ENCODE results near the gene UPB1.
"Not testable (repeated sequence)": the region's sequence is repeated elsewhere in the genome, so short reads cannot be mapped to it uniquely, and the experiment has no call there.

DNA sequence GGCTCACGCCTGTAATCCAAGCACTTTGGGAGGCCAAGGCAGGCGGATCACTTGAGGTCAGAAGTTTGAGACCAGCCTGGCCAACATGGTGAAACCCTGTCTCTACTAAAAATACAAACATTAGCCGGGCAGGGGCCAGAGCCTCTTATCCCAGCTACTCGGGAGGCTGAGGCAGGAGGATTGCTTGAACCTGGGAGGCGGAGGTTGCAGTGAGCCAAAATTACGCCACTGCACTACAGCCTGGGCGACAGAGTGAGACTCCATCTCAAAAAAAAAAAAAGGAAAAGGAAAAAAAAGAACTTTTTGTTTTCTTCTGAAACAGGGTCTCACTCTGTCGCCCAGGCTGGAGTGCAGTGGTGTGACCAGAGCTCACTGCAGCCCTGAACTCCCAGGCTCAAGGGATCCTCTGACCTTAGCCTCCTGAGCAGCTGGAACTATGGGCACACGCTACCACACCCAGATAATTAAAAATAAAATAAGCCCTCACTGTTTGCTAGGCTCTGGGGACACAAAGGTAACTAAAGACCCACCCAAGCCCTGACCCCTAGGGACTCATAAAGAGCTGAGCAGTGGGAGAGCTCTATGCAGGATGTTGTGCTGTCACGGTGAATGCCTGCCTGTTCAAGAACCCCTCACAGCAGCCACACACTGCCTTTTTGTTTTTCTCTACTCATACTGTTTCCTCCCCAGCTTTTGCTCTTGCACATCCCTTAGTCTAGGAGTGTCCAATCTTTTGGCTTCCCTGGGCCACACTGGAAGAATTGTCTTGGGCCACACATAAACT lies 57.6 kb downstream of the UPB1 start:
- TF ChIP-seq POLR2AphosphoS5, POLR2A (IDR thresholded peaks at IDR 0.05): not testable (repeated sequence)
- TF ChIP-seq, protein P1, sequence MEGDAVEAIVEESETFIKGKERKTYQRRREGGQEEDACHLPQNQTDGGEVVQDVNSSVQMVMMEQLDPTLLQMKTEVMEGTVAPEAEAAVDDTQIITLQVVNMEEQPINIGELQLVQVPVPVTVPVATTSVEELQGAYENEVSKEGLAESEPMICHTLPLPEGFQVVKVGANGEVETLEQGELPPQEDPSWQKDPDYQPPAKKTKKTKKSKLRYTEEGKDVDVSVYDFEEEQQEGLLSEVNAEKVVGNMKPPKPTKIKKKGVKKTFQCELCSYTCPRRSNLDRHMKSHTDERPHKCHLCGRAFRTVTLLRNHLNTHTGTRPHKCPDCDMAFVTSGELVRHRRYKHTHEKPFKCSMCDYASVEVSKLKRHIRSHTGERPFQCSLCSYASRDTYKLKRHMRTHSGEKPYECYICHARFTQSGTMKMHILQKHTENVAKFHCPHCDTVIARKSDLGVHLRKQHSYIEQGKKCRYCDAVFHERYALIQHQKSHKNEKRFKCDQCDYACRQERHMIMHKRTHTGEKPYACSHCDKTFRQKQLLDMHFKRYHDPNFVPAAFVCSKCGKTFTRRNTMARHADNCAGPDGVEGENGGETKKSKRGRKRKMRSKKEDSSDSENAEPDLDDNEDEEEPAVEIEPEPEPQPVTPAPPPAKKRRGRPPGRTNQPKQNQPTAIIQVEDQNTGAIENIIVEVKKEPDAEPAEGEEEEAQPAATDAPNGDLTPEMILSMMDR (IDR thresholded peaks at IDR 0.05), result not testable (repeated sequence)

All from breast epithelium (tissue), 3 donors.